NOMO-1 treated with DMSO at 0.1 percent for 48 hours (cell line): Measurements from ENCODE around the gene HECTD4.
"Not testable (repeated sequence)": the region's sequence is repeated elsewhere in the genome, so short reads cannot be mapped to it uniquely, and the experiment has no call there.

Experiments used
- DNase-seq: peaks from one replicate; lab custom pipeline; 2025; ENCODE audit not compliant: unreplicated experiment; lab: John Stamatoyannopoulos, UW

Gene HECTD4

DNA sequence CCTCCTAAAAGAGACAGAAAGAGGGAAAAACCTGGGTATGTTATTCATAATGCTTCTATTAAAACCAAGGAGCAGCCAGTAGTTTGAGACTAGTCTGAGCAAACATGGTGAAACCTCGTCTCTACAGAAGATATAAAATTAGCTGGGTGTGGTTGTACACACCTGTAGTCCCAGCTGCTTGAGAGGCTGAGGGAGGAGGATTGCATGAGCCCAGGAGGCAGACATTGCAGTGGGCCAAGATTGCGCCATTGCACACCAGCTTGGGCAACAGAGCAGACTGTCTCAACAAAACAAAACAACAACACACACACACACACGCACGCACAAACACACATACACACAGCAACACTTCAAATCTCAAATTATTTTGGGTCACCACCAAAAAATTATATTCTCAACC, 27.8 kb downstream of the HECTD4 start:
- DNase-seq = no peak

DNA sequence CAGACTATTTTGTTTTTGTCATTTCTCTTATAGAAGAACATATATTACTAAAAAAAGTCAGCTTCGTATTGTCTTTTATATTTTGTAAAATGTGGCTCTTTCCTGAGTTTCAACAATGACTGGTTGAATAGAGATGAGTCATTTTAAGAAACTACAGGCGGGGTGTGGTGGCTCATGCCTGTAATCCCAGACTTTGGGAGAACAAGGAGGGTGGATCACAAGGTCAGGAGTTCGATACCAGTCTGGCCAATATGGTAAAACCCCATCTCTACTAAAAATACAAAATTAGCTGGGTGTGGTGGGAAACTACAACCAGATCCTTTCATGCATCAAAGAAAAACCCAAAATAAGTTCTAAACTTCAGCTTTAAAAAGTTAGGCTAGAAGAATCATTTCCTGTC, 28.8 kb downstream of the HECTD4 start:
- DNase-seq = no peak

DNA sequence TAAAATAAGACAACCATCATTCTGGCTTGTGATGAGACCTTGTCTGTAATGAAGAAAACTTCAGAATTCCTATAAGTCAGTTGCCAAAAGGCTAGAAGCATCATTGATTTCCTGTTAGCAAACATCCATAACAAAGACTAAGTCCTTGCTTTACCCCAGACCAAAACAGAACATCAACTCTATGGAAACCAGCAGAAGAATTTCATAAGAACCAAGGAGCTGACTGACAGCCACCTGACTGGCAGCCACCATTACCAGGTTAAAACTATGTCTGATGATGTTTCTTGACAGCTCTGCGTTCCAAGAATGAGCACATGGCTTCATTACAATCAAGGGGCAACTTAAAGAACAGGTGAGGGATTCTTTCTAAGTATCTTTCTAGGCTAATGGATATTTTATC, 29.3 kb downstream of the HECTD4 start:
- no peak for DNase-seq

DNA sequence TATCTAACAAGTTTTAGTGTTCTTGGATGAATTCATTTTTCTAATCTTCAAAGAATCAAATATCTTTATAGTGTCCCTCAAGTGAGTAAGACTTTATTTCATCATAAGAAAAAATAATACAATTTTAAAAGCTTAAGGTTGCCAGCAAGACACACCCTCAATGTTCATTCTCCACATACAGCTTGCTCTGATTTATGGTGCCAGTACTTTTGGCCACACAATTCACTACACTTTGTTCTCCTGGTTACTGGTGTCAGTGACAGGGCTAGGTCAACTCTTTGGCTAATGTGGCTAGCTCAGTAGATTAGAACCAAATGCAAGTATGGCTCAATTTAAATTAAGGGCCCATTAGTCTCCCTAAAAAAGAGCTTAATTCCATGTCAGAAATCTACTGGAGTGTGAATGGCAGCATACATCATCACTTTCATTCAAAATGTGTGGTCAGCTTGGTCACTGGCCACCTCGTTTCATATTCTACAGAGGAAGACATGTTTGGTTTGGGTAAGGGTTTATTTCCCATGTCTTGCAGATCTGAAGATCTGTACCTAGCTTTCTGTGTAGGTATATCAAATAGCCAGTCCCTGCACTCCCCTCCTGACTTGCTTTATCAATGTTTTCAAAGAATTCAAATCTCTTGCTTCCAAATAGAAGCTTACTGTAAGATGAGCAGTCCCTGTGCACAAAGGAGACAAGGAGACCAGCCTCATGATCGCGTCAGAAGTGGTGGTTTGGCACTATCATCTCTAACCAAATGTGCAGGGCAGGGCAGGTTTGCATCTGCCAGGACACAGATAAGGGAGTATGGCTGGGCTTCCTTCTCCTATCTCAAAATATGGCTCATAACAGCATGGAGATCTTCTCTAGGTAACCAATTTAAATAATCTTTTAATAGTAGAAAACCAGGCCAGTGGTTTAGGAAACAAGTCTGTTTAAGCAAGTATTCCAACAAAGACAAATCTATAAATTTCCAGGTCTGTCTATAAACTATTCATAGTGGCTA, 31.3 kb downstream of the HECTD4 start:
- DNase-seq = no peak

DNA sequence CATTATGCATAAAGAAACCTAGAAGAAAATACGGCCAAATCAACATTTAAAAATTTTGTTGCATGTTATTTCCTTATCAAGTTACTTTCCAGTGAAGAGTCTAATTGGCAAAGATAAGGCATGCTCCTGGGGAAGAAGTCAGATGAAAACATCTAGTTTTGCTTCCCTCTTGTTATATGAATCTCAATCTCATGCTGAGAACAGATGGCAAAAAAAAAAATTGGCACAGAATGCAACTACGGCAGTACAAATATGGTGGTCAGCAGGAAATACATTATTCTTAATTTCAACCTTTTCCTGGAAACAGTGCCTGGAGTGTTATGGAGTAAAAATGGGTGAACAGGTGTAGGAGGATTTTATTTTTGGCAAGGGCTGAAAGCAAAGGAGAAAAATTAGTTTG, 32.8 kb downstream of the HECTD4 start:
- no peak for DNase-seq

DNA sequence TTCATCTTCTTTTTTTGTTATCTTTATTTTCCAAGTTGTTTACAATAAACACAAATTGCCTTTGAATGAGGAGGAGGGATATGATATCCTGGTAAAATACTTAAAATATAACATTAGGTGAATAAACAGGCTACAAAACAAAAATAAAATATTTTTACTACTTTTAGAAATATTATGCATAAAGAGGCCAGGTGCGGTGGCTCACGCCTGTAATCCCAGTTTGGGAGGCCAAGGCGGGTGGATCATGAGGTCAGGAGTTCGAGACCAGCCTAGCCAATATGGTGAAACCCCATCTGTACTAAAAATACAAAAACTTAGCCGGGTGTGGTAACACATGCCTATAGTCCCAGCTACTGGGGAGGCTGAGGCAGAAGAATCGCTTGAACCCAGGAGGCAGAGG, 33.3 kb downstream of the HECTD4 start:
- DNase-seq = not testable (repeated sequence)

DNA sequence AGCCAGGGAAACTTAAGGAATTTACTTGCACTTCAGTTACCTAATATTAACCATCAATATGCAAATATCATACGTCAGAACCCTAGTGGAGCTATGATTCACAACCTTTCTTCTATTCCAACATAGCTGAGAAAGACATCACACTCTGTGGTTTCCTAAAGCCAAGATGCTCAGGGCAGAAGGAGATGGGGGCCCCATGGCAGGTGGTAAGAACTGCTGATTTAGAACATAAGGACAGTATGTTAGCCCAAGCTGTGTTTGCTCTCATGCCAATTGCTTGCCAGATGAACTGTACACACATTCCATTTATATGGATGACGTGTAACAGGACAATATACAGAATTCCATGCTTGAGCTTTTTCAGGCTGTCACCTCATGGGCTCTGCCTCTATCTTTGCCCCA, 34.6 kb downstream of the HECTD4 start:
- DNase-seq = no peak

DNA sequence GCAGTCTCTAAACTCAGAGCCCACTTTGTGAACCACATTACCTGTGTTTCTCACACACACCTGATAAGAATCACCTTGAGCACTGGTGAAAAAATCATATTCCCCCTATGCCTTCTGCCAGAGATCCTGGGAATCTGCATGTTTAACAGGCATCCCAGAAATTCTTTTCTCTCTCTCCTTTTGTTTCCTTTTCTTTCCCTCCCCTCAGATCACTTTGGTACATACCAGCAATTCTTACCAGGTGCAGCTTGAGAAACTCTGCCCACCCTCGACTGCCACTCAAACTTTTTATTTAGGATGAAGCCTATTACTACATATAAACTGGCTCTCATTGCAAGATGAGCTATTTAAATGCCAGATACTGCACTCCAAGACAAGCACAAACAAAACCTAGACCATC, 36.0 kb downstream of the HECTD4 start:
- no peak for DNase-seq

DNA sequence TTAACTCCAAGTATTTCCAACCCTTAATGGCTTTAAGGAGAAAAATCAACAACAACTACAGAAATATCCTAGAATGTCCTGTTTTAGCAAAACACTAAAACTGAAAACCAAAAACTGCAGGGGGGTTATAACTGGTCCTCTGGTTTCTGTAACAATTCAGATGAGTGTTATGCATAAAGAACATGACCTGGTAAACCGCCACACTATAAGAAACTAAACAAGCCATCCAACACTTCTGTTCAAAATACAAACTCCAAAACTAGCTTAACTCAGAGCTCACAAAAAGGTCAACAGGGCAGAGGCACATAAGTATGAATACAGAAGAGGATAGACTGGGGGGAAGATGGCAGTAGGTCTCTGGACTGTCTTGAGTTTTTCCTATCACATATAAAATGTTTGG, 38.0 kb downstream of the HECTD4 start:
- no peak for DNase-seq

DNA sequence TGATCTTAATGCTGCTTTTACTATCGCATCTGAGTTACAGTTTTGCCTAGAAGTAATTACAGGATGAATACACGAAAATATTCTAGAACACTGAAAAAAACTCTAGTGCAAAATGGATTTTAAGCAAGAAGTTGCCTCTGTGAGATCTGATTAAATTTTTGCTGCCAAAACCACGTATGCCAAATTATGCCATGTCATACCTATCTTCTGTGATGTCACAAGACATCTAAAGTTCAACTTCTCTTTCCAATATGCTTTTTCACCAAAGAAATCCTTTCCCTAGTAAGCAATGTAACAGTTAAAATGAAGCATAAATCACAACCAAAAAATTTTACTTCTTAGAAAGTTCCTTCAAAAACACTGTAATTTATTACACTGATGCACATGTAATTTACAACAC, 39.6 kb downstream of the HECTD4 start:
- peak; percentile 16 for DNase-seq

DNA sequence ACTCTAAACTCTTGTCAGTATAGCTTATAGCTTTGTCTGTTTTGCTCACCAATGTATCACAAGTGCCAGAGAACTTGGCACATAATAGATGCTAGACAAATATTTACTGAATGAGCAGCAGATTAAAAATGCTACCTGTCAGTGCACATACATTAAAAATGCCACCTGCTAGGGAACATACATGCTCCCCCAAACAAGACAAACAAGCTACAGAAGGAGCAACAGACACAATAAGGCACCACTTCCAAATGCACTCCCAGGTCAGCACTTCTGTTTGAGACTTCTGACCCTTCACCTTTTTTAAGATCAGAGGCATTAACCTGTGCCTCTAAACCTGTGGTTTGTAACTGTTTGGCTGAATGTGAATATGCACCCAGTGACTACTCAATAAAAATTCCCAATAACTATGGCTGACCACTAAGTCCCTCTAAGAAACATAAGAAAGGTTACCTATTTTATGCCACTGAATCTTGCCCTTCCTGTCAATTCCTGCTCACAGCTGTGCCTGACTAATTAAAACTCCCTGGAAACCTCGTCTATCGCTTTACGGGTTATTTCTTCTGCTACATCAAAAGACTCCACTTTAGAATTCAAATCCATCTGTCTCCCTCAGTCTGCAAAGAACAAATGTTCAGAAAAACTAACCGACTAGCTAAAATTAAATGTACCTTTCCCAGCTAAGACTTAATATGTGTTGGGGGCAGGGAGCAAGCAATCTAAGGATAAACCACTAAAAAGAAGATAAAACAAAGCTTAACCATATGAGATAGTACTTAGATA, 41.0 kb downstream of the HECTD4 start:
- DNase-seq = no peak

DNA sequence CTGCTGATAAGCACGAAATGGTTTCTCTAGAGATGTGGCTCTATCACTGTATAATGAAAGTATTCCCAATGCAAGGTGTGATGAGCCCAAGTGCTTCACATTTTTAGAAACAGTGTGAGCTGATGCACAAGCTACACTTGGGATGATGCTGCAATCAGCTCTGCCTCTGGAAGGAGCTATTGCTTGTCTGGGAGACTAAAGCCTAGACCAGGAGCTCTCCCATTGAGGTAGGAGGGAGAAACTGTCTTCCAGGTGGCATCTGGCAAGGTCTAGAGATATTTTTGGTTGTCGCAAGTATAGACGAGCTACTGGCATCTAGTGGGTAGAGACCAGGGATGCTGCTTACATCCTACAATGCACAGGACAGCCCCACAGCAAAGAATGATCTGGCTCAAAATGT, 42.0 kb downstream of the HECTD4 start:
- DNase-seq = no peak

DNA sequence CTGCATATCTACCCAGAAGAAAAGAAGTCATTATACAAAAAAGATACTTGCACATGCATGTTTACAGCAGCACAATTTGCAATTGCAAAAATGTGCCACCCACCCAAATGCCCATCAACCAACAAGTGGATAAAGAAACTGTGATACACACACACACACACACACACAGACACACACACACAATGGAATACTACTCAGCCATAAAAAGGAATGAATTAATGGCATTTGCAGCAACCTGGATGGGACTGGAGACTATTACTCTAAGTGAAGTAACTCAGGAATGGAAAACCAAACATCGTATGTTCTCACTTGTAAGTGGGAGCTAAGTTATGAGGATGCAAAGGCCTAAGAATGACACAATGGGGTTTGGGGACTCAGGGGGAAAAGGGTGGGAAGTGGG, 47.2 kb downstream of the HECTD4 start:
- not testable (repeated sequence) for DNase-seq

DNA sequence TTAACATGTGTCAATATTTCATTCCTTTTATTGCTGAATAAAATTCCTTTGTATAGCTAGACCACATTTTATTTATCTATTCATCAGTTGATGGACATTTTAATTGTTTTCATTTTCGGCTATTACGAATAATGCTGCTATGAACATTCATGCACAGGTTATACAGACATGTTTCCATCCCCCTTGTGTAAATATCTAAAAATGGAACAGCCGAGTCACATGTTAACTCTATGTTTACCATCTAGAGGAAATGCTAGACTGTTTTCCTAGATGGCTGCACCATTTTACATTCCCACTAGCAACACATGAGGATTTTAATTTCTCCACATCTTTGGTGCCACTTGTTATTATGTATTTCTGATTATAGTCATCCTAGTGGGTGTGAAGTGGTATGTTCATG, 49.2 kb downstream of the HECTD4 start:
- no peak for DNase-seq

DNA sequence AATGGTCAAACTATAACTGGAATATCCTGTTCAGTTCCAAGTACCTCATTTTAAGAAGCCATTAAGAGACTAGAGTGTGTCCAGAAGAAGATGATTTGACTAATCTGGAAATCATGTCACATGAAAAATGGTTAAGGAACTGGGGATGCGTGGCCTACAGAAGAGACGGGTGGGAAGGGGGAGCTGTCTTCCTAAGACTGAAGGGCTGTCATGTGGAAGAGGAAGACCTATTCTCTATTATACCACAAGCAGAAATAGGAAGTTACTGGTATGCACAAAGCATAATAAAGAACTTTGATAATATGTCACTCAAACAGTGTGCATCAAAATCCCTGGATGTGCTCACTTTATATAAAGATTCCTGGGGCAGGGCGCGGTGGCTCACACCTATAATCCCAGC, 50.3 kb downstream of the HECTD4 start:
- peak; percentile 31 for DNase-seq

DNA sequence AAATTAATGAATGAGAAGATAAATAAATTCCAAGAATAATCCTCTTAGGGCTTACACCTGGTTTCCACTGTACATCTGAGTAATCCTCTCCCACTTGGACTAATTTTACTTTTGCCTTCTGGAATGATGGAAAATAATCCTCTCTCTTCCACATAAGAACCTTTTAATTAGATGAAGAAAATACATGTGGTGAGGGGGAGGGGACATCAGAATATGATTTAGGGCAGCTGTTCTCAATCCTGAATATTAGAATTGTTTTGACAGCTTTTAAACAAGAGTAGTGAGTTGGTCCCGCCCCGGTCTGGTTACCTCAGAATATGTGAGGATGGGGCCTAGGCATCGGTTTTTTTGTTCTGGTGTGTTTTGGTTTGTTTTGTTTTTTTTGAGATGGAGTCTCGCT, 51.5 kb downstream of the HECTD4 start:
- DNase-seq = no peak

DNA sequence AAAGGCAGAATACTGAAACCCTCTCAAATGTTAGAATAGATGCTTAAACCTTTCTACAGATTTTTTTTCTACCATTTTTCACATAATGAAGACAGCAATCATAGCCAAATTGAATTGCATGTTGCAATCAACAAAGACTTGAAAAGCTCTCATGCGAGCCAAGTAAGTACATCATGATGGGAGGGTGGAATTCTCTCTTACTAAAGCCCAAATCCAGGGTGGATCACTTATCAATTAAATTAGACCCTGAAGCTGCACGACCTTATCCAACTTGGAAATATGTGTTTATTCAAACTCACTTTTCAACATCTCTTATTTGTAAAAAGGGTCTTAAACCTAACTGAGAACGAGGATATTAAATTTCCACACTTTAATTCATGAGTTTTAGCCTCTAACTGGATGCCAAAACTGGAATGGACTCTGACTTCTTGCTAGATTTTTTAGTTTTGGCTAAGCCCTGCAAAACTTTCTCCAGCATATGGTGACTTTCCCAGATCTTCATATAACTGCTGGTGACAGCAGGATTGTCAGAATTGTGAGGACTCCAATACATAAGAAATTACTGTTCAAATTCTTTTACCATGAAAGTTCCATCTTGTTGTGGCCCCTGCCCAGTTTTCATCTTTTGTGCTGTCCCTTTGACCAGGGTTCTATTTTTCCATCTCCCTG, 53.6 kb downstream of the HECTD4 start:
- DNase-seq = no peak

DNA sequence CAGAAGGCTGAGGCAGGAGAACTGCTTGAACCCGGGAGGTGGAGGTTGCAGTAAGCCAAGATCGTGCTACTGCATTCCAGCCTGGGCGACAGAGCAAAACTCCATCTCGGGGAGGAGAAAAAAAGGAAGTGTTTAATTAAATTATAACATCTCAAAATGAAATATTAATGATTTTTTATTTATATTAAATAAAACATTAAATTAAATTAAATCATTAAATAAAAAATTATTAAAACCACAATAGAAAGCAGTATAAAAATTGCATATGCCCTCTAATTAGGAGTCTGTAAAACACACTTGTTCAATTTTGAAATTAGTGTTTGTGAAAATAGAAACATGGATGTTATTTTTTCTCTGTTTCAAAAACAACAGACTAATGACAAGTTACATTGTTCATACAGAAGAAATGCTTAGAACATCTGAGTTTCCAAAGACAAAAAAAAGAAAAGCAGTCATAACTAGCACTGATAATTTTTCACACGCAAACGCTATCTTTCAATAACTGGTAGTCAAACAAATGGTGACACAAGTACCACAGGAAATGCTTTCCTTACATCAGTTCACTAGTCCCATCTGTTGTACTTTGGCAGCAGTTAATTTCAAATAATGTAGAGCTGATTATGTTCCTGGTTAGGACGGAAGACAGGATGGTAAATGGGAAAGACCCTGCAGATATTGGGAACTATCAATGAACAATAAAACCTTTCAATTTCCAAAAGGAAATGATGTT, 54.9 kb downstream of the HECTD4 start:
- DNase-seq = no peak

DNA sequence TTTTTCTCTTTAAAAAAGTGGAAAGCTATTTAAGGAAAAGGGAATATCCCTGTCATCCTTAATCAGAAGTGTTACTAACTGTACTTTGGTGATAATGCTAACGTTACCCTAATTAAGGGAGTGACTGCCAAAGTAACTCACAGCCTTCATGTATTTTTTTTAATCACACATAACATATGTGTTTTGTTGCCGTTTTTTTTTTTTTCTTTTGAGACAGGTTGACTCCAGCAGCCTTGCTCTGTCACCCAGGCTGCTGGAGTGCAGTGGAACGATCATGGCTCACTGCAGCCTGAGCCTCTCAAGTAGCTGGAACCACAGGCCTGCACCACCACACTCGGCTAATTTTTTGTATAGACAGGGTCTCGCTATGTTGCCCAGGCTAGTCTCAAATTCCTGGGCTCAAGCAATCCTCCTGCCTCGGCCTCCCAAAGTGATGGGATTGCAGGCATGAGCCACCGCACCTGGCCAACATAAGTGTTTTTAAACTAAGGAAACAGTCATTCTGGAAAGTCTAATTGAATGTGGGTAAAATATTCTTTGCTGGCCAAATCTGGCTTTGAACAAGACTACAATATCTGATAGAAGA, 56.5 kb downstream of the HECTD4 start:
- no peak for DNase-seq

DNA sequence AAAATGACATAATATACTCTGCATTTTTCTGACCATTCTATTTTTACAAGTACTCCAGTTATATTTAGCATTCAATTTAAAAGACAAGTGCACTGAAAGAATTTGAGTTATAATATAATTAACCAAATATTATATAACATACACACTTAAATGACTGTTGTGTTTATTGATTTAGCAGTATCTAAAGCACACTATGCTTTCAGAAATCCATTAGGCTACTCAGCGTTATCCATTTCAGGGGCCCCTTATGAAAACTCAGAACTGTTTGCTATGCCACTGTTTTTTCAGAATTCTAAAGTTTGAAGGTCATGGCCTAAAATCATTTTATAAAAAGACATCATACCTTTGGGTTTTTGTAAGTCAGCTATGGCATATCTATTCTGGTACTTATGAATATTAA, 57.1 kb downstream of the HECTD4 start:
- no peak for DNase-seq
